T-helper 9 cell (primary cell): Measurements from ENCODE around the gene MCCD1.
"Not testable (repeated sequence)": the region's sequence is repeated elsewhere in the genome, so short reads cannot be mapped to it uniquely, and the experiment has no call there.

ENCODE experiments used
- DNase-seq: peaks from one replicate; pipeline ENCODE4 v3.0.0-alpha.2; 2020
- total RNA-seq, 2 donors: gene quantifications; one replicate each; lab custom pipeline; 2026; lab: John Stamatoyannopoulos, UW

The MCCD1 gene, protein sequence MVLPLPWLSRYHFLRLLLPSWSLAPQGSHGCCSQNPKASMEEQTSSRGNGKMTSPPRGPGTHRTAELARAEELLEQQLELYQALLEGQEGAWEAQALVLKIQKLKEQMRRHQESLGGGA
- total RNA-seq: 0 reads per million in 2 donors

GRCh38 chr6:31528821-31529328 is at the start of gene MCCD1:
TSS of gene MCCD1 (plus strand) at chr6:31528962. CDS start at chr6:31529015, 53 bp downstream.
- DNase-seq: no peak

- no peak for DNase-seq
Observed at GRCh38 chr6:31479151-31479932, 49.4 kb upstream of the MCCD1 start.

DNA sequence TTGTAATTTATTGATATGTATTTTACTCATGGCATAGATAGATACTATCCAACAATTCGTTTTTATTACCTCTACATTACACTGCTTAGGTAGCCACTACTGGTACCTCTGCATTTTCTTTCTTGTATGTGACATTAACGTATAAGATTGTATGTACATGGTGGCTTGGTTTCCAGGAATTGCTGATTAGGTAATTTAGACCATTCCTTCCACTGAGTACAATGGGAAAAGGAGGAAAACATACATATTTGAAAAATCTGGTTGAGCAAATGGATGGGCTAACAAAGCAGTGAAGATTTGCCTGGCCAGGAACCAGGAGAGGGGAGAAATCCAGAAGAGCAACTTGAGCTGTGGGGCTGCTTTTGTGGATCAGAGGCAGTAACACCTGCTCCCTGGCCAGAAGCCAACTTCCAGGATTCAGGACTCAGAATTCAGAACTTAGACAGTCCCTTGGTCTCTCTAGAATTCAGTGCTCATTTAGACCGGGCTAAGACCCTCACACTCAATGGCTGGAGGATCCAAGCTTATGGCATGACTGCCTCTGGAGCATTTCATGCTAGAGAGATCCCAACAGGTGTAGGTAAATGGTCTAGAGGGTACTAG is 48.7 kb upstream of the MCCD1 start:
- DNase-seq: no peak

DNA sequence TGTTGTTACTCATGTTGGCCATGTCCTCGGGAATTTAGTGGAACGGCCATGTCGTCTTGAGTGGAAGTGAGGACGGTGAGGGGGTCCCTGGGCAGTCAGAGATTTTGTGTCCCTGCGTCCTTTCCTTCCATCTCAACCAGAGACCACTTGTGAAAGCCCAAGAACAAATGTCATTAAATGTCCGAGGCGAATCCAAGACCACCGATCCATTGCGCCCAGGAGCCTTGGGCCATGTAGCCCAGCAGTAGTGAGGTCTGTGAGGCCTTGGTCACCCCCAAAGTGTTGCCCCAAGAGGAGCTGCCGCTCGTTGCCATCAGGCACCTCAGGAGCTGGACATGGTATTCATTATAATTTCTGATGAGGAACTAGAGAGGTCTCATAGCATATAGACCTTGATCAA is 48.2 kb upstream of the MCCD1 start:
- DNase-seq: no peak

- no peak for DNase-seq
Observed at GRCh38 chr6:31483392-31483791, 45.4 kb upstream of the MCCD1 start.

GRCh38 chr6:31485055-31485454 is 43.7 kb upstream of the MCCD1 start:
- DNase-seq: no peak

DNA sequence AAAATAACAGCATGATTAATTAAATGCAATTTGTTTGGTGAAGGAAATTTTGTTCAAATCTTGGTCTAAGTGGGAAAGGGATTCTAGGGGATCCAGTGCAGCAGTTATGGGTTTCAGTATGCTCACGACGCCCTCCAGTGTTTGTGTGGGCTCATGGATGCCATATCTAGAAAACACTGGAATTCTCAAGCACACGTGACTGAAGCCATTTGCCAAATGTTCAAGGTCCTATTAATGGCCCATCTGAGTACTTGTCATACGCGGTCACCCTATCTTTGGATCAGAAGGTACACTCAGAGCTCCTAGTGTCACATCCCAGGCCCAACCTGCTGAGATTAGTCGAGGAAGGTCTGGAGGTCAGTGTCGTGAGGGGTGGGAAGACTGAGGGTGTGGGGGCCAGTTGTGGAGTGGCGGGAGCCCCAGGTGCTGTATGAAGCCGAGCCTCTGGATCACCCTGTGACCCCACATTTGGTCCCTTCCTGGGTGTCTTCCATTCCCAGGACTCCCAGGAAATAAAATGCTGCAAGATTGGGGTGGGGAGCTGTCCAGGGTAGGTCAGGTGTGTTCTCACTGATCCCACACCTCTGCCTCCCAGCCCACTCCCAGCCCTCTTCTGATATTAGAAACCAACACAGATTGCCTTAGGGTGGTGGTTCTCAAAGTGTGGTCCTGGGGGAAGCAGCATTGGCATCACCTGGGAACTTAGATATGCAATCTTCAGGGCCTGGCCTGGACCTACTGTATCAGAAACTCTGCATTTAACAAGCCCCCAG is 42.5 kb upstream of the MCCD1 start:
- DNase-seq: not testable (repeated sequence)

GRCh38 chr6:31487674-31488073 is 41.1 kb upstream of the MCCD1 start:
- not testable (repeated sequence) for DNase-seq

- DNase-seq: no peak
Observed at GRCh38 chr6:31489086-31489485, 39.7 kb upstream of the MCCD1 start.

GRCh38 chr6:31490115-31490873 is 38.5 kb upstream of the MCCD1 start:
- no peak for DNase-seq

GRCh38 chr6:31493550-31493874 is 35.2 kb upstream of the MCCD1 start:
- DNase-seq: not testable (repeated sequence)

DNA sequence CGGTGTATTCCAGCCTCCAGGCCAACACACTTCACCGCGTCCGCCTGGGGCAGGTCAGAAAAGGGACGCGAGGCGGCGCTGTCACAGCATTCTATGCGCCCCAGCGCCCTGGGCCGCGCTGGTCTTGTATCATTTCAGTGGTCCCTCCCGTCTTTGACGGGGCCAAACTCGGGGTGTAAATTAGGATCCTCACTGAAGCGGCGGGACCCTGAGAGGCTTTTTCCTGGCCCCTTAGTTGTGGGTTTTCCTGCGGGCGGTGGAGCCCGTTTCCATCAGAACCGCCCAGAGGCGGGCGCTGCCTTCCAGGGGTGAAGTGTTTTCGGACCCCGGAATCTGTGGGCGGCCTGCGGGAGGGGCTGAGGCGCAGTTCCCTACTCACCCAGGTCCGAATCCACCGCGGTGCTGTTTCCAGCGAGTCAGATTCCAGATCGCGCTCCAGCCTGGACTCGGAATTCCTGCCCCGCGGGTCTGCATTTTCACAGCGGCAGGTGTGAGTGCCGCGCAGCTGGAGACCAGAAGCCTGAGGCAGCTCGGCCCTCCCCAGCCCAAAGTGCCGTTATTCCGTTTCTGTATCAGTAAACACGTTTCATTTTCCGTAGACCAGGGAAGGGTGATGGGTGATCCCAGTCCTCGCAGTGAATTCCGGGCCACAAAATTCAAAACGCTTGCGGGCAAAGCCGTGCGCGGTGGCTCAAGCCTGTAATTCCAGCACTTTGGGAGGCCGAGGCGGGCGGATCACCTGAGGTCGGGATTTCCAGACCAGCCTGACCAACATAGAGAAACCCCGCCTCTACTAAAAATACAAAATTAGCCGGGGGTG is 34.7 kb upstream of the MCCD1 start:
- peak; percentile 73 for DNase-seq

DNA sequence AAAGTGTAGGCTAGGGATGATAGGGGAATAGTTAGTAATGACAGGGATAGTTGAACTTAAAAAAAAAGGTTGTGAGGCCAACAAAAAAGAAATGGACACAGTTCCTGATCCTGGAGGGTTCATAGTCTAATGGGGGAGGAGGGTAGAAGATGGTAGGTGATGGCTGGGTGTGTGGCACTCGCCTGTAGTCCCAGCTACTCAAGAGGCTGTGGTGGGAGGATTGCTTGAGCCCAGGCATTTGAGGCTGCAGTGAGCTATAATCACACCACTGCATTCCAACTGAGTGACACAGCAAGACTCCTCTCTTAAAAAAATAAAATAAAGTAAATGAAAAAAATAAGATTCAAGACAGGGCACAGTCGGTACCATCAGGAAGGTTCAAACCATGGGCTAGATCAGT is 33.2 kb upstream of the MCCD1 start:
- DNase-seq: no peak

DNA sequence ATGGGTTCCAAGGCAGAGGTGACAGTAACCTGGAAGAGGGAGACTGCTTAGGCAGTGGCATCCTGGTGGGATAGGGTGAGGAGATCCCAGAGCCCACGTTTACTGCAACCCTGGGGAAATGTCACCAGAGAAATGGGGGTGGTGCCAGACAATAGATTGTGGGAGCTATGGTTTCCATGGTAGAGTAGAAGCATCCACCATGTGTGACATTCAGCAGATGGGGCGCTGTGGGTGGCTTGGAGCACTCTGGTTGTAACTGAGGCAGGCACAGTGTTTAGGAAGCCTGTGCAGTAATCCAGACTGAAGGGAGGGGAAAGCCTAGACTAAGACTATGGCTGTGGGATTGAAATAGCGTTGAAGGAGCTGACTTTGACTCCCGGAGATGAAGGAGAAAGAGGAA is 31.9 kb upstream of the MCCD1 start:
- DNase-seq: not testable (repeated sequence)

DNA sequence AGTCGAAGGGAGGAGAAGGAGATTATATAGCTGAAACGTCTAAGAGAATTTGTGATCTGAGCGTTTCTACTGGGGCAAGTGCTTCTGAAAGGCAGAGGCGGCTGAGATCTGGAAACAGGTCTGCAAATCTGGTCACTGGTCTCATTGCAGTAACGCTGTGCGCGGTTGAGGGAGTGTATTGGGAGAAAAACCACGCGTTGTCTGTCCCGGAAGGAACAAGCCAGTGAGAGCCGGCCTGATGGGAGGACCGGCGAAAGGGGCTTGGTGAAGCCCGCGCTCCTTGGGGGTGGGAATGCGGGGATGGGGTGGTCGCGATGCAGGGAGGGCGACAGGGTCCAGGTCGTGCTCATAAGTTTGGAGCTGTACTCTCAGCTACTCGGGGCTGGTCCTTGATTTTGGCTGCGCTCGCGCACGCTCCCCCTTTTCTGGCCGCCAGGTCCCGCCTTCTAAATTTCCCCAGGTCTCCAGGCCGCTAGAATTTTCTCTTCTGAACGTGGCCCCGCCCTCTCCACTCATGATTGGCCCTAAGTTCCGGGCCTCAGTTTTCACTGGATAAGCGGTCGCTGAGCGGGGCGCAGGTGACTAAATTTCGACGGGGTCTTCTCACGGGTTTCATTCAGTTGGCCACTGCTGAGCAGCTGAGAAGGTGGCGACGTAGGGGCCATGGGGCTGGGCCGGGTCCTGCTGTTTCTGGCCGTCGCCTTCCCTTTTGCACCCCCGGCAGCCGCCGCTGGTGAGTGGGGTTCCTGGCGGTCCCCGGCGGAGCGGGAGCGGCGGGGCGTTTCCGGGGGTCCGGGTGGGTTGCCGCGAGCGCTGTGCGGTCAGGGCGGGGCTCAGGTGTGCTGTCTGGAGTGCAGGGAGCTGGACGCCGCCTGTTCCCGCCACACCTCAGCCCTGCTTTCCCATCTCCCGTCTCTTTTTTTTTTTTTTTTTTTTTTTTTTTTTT is 31.0 kb upstream of the MCCD1 start, which contains the start of gene MICB:
TSS of gene MICB (plus strand) at position 615 of the 946 bp plus-strand sequence. CDS start at position 664, 49 bp downstream.
- DNase-seq: peak; percentile 83

DNA sequence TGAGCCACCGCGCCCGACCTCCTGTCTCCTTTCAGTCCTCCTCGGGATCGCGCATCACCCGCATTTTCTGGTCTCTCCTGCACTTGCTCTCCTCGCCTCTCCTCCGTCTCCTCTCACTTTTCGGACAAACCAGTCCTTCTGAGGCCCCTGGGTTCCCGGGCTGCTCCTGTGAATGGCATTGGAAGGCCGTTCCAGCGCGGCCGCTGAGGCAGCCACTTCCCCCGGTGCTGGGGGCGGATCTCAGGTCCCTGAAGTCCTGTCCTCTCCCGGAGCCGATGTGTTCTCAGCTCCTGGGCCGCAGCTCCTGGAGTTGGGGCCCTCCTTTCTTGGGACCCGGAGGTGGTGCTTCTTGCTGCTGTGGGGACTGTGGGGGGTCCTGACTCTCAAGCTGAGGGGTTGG is 30.0 kb upstream of the MCCD1 start:
- no peak for DNase-seq

DNA sequence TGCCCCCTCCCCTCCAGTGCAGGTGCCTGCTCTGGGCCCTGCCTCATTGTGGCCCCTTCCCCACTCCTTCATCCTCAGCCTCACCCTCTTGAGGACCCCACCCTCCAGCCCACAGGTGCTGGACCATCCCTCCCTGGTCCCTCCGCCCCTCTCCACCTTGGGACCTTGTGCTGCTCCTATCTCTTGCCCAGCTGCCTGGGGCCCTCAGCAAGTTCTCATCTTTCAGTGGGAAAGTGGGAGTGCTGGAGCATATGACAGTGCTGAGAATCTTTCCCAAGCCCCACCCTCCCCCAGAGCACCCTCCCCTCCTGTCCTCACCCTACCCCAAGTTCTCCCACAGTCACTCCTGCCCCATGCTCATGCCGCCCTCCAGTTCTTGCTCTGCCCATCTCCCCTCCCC is 29.1 kb upstream of the MCCD1 start:
- DNase-seq: not testable (repeated sequence)

DNA sequence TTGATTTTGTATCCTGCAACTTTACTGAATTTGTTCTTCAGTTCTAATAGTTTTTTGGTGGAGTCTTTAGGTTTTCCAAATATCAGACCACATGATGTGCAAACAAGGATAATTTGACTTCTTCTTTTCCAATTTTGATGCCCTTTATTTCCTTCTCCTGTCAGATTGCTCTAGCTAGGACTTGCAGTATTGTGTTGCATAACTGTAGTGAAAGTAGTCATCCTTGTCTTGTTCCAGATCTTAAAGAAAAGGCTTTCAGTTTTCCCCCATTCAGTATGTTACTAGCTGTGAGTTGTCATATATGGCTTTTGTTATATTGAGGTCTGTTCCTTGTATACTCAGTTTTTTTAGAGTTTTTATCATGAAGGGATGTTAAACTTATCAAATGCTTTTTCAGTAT is 26.2 kb upstream of the MCCD1 start:
- DNase-seq: no peak

- not testable (repeated sequence) for DNase-seq
Observed at GRCh38 chr6:31509036-31509435, 19.7 kb upstream of the MCCD1 start.

GRCh38 chr6:31510007-31510406 is 18.8 kb upstream of the MCCD1 start:
- DNase-seq: no peak
